ENCODE measurements around the gene RGS11.

Gene RGS11

DNA sequence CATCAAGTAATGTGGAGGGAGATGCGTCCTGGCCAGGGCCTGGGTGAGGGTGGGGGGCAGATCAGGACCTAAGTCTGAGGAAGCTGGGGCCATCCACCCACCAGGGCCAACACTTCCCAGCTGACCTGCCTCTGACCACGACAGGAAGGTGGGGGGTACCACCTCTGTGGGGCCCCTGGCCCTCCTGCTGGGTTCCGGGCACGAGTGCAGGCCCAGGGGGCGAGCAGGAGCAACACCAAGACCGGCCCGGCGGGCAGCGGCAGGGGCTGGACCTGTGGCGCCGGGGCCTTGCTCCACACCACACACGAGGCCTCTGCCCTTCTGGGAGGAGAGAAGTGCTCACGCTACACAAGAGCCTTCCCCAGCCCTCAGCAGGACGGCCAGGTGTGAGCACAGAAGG lies 20.5 kb upstream of the RGS11 start:
- no peak for DNase-seq

GRCh38 chr16:293043-293775 lies 17.5 kb upstream of the RGS11 start:
- DNase-seq: no peak

DNA sequence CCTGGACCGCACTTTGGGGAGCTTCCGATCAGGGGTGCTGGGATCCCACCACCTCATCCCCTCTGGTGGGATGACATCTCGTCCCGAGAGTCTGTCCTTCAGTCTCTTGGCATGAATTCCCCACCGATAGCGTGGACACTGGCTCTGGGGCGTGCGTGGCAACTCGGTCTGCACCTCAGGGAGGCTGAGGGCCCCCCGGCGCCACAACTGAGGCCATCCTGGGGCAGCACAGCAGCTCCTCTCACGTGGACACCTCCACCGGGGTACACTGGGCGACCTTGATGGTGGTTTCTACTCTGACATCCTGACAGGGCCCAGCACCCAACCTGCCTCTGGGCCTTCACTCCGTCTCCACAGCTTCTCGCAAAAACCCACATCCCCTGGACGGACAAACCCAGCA lies 15.8 kb upstream of the RGS11 start:
- no peak for DNase-seq

- DNase-seq: no peak
Observed at GRCh38 chr16:290681-291405, 15.1 kb upstream of the RGS11 start.

- no peak for DNase-seq
Observed at GRCh38 chr16:290015-290680, 14.4 kb upstream of the RGS11 start.

GRCh38 chr16:289395-289997 lies 13.8 kb upstream of the RGS11 start:
- no peak for DNase-seq

DNA sequence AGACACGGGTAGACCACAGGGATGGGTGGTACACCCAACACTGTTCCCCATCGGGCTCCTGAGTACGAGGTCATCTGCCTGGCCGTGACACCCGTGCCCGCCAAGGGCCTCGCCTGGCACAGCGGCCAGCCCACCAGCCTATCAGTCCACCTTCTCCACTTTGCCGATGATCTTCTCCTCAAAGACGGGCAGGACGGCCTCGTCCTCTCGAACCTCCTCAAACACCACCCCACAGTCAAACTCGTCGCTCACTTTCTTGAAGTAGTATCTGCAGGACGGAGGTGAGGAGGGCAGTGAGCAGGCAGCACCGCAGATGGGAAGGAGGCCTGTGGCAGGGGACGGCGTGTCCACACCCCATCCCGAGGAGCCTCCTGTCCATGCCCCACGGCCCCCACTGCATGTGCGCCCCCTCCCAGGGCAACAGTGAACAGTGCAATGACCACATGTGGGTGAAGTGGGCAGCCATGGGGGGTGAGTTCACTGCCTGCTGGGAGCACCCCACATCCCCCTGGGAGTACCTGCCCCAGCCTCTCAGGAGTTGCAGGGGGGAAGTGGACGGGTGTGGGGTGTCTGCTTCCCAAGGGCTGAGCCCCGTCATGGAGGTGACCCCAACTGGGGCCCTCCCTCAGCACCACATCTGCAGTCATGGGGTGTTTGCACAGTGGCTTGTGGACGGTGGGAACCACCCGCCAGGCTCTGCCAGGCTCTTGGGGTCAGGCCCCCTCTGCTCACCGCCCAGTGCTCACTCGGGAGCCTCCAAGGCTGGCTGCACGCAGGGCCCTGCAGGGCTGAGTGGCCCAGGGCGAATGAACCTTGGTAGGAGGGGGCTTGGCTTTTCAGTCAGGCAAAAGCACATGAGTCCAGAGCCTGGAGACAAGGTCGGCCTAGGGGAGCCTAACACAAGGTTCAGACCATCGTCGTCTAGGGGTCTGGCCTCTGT lies 12.5 kb upstream of the RGS11 start:
- DNase-seq: no peak

- no peak for DNase-seq
Observed at GRCh38 chr16:287298-287811, 11.6 kb upstream of the RGS11 start.

GRCh38 chr16:286491-287297 lies 10.9 kb upstream of the RGS11 start:
- no peak for DNase-seq

DNA sequence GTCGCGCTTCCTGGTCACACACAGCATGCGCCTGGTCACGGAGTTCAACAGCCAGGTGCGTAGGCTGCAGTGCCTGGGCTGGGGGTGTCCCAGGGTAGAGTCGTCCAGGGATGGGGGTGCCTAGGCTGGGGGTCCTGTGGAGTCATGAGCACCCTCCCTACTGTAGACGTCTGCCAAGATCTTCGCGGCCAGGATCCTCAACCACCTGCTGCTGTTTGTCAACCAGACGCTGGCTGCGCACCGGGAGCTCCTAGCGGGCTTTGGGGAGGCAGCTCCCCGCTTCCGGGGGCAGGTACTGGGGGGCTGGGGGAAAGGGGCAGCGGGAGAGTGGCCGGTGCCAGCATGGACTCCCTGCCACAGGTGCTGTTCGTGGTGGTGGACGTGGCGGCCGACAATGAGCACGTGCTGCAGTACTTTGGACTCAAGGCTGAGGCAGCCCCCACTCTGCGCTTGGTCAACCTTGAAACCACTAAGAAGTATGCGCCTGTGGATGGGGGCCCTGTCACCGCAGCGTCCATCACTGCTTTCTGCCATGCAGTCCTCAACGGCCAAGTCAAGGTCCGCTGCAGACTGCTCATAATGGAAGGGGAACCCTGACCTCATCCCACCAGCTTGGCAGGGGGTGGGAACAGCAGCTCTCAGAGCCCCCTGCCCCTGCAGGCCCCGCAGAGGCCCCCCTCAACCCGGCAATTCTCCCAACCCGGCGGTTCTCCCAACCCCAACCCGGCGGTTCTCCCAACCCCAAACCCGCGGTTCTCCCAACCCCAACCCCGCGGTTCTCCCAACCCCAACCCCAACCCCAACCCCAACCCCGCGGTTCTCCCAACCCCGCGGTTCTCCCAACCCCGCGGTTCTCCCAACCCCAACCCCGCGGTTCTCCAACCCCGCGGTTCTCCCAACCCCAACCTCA lies 9.7 kb upstream of the RGS11 start:
- no peak for DNase-seq

DNA sequence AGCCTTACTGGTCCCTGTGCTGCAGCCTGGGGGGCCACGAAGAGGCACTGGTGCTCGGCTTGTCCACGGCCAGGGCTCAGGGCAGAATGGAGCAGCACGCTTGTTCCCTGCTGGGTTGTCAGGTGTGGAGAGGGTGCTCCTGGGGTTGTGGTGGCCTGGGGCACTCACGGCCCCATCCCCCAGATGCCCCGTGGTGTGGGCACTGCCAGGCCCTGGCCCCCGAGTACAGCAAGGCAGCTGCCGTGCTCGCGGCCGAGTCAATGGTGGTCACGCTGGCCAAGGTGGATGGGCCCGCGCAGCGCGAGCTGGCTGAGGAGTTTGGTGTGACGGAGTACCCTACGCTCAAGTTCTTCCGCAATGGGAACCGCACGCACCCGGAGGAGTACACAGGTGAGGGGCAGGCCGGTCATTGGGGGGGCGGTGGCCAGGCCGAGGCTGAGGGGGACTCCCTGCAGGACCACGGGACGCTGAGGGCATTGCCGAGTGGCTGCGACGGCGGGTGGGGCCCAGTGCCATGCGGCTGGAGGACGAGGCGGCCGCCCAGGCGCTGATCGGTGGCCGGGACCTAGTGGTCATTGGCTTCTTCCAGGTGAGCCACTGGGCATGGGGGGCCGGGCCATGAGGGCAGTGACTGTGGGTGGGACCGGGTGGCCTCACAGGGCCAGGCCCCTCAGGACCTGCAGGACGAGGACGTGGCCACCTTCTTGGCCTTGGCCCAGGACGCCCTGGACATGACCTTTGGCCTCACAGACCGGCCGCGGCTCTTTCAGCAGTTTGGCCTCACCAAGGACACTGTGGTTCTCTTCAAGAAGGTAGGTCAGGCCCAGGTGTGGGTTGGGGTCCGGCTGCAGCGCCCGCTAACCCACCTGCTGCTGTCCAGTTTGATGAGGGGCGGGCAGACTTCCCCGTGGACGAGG lies 8.7 kb upstream of the RGS11 start:
- no peak for DNase-seq

DNA sequence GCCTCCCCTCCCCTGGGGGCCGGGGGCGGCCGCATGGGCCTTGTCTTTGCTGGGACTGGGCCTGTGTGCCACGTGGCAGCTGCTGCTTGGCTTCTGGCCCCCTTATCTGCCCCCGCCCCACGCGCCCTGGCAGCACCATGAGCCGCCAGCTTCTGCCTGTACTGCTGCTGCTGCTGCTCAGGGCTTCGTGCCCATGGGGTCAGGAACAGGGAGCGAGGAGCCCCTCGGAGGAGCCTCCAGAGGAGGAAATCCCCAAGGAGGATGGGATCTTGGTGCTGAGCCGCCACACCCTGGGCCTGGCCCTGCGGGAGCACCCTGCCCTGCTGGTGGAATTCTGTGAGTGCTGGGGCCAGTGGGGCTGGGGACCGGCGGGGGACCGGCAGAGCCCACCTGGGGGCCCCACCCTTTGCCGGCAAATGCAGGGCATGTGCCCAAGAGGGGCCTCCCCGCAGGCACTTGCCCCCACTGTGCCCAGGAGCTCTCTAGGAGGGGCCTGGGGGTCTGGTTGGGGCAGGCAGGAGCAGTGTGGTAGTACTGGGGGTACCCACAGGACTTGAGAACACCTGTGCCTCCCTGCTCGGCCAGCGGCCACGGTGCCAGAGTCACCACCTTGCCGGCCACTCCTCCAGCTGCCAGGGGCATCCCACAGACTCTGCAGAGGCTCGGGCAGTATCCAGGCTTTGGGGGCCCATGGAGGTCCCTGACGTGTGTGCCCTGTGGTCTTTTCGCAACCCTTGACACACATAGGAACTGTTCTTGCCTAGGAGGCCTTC lies 7.5 kb upstream of the RGS11 start, which contains the start of gene PDIA2:
Gene PDIA2, plus strand, starts transcription at position 132 of the 773 bp plus-strand sequence. Its CDS starts 6 bp downstream, at position 138.
- no peak for DNase-seq

GRCh38 chr16:282491-282890 lies 6.7 kb upstream of the RGS11 start:
- no peak for DNase-seq

- no peak for DNase-seq
Observed at GRCh38 chr16:281660-282255, 6.0 kb upstream of the RGS11 start.

GRCh38 chr16:280991-281659 lies 5.4 kb upstream of the RGS11 start:
- no peak for DNase-seq

DNA sequence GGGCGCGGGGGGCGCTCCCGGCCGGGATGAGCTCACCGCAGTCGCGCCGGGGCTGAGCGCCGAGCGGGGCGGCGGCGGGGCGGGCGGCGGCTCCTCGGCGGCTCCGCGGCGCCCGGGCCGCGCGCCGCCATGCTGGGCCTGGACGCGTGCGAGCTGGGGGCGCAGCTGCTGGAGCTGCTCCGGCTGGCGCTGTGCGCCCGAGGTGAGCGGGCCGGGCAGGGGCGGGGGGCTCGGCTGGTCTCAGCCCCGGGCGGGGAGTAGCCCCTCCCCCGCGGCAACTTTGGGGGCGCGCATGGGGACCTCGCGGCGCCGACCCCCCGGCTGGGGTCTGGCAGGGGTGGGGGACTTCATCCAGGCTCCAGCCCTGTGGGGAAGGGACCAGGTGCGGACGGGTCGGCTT lies 4.8 kb upstream of the RGS11 start, which contains the start of gene ARHGDIG:
Gene ARHGDIG, plus strand, starts transcription at position 40 of the 400 bp plus-strand sequence. Its CDS starts 90 bp downstream, at position 130.
- no peak for DNase-seq

- DNase-seq: no peak
Observed at GRCh38 chr16:280005-280460, 4.3 kb upstream of the RGS11 start.

Measured in activated naive CD4-positive, alpha-beta T cell (primary cell).